ENCODE data around the gene PPP4R2. TPM values are rescaled to one million over a fixed set of nuclear protein-coding genes. Genes with fewer than 3 reads are reported as not detected.

Gene PPP4R2
- polyA plus RNA-seq, 3 donors = 14.3 to 25.4 (median 18.7) TPM

DNA sequence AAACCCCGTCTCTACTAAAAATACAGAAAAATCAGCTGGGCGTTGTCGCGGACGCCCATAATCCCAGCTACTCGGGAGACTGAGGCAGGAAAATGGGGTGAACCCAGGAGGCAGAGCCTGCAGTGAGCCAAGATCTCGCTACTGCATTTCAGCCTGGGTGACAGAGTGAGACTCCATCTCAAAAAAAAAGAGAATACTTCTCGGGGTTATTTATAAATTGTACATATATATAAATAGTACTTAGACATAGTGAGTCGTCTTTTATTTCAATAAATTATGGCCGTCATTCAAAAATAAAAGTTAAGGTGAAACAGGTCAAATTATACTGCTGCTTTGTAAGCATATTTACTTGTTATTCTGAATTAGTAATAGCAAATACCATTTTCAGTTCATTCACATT is 52.7 kb downstream of the PPP4R2 start:
- Mint-ChIP-seq H3K4me1 (peaks cover 2% of the 10 kb centered on the region), H3K27ac (no peak overlapping the region), H3K27me3 (ENCODE audit: low read depth in 3 of 3) (peaks cover 0 to 2% (median 0%) of the 10 kb centered on the region in 3 donors), H3K36me3 (peaks cover 13 to 41% of the 10 kb centered on the region in 2 donors), H3K4me3 (no peak overlapping the region), H3K9me3 (no peaks in the 10 kb centered on the region)
- no peak overlapping the region for H2AFZ ChIP-seq (ENCODE audit: insufficient read depth, low read depth, low read length, poor library complexity, severe bottlenecking)
- no peak overlapping the region for H3K27ac ChIP-seq (ENCODE audit: low read depth in 1 of 2, low read length in 2 of 2)
- no peaks in the 10 kb centered on the region for H3K9me3 ChIP-seq (replicated peaks in 1 of 2; ENCODE audit: control insufficient read depth in 1 of 2, insufficient read depth in 1 of 2, low read length in 2 of 2)
- no peak overlapping the region for H3K4me2 ChIP-seq (replicated peaks; ENCODE audit: extremely low read depth, low read length, poor library complexity, severe bottlenecking)
- TF ChIP-seq, protein P1, sequence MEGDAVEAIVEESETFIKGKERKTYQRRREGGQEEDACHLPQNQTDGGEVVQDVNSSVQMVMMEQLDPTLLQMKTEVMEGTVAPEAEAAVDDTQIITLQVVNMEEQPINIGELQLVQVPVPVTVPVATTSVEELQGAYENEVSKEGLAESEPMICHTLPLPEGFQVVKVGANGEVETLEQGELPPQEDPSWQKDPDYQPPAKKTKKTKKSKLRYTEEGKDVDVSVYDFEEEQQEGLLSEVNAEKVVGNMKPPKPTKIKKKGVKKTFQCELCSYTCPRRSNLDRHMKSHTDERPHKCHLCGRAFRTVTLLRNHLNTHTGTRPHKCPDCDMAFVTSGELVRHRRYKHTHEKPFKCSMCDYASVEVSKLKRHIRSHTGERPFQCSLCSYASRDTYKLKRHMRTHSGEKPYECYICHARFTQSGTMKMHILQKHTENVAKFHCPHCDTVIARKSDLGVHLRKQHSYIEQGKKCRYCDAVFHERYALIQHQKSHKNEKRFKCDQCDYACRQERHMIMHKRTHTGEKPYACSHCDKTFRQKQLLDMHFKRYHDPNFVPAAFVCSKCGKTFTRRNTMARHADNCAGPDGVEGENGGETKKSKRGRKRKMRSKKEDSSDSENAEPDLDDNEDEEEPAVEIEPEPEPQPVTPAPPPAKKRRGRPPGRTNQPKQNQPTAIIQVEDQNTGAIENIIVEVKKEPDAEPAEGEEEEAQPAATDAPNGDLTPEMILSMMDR (IDR thresholded peaks at IDR 0.05) = no peak
- intact Hi-C loops (cut with micrococcal nuclease) = no loop called here
- H3K4me3 ChIP-seq (replicated peaks in 1 of 3; ENCODE audit: low read depth in 2 of 3, low read length in 3 of 3) = no peak overlapping the region
- H3K27me3 ChIP-seq (ENCODE audit: control insufficient read depth in 2 of 2, insufficient read depth in 2 of 2, low read length in 2 of 2) = no peaks in the 10 kb centered on the region
- peaks cover 55% of the 10 kb centered on the region for H4K20me1 ChIP-seq (ENCODE audit: insufficient read depth, low read length)
- peaks cover 18 to 44% of the 10 kb centered on the region in 2 donors for H3K36me3 ChIP-seq (replicated peaks in 1 of 2; ENCODE audit: control insufficient read depth in 1 of 2, insufficient read depth in 2 of 2, low read length in 2 of 2)
- no peak for DNase-seq
- no peak overlapping the region for H3K9ac ChIP-seq (ENCODE audit: insufficient read depth, low read length, poor library complexity, severe bottlenecking)
- 98% methylated on average over 6 of the region's 10 CpGs for WGBS (ENCODE audit: insufficient coverage)
- H3K79me2 ChIP-seq (ENCODE audit: insufficient read depth, low read length) = peaks cover 85% of the 10 kb centered on the region
- H3K4me1 ChIP-seq (ENCODE audit: control insufficient read depth in 1 of 2, insufficient read depth in 2 of 2, low read length in 2 of 2) = no peaks in the 10 kb centered on the region

DNA sequence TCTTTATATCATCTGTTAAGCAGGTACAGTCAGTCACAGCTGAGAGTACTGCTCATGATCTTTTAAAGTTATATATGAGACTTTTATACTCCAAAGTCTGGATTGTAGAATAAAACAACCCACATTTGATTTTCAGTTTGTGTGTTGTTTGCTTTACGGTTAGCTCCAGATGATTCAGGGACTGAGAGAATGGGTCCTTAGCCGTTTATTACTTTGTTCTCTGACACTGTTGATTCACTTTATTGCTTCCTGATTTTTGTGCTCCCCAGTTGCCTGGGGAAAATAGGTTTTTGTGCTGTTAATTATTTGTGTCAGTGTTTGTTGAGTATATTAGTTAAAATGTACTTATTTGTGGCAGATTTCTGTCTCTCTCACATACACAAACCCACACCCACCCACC is 56.2 kb downstream of the PPP4R2 start:
- Histone ChIP-seq H3K27me3 (ENCODE audit: control insufficient read depth in 2 of 2, insufficient read depth in 2 of 2, low read length in 2 of 2) (no peaks in the 10 kb centered on the region), H3K36me3 (replicated peaks in 1 of 2; ENCODE audit: control insufficient read depth in 1 of 2, insufficient read depth in 2 of 2, low read length in 2 of 2) (peaks cover 17 to 41% of the 10 kb centered on the region in 2 donors), H3K9me3 (replicated peaks in 1 of 2; ENCODE audit: control insufficient read depth in 1 of 2, insufficient read depth in 1 of 2, low read length in 2 of 2) (no peaks in the 10 kb centered on the region), H3K27ac (ENCODE audit: low read depth in 1 of 2, low read length in 2 of 2) (no peak overlapping the region), H3K9ac (ENCODE audit: insufficient read depth, low read length, poor library complexity, severe bottlenecking) (no peak overlapping the region), H3K79me2 (ENCODE audit: insufficient read depth, low read length) (peaks cover 64% of the 10 kb centered on the region), H3K4me3 (replicated peaks in 1 of 3; ENCODE audit: low read depth in 2 of 3, low read length in 3 of 3) (no peak overlapping the region), H2AFZ (ENCODE audit: insufficient read depth, low read depth, low read length, poor library complexity, severe bottlenecking) (no peak overlapping the region), H3K4me2 (replicated peaks; ENCODE audit: extremely low read depth, low read length, poor library complexity, severe bottlenecking) (no peak overlapping the region), H4K20me1 (ENCODE audit: insufficient read depth, low read length) (peaks cover 20% of the 10 kb centered on the region), H3K4me1 (ENCODE audit: control insufficient read depth in 1 of 2, insufficient read depth in 2 of 2, low read length in 2 of 2) (no peaks in the 10 kb centered on the region)
- TF ChIP-seq, protein P1 (IDR thresholded peaks at IDR 0.05) = no peak
- H3K4me1 Mint-ChIP-seq = peaks cover 2% of the 10 kb centered on the region
- intact Hi-C loops (cut with micrococcal nuclease) = loop anchor here in 1 of 2 donors (10.0 kb wide), 1 partner anchor 208 kb away; the partner anchor contains the start of gene SHQ1
- no peak overlapping the region for H3K27ac Mint-ChIP-seq
- peaks cover 10 to 38% of the 10 kb centered on the region in 2 donors for H3K36me3 Mint-ChIP-seq
- H3K4me3 Mint-ChIP-seq = no peak overlapping the region
- peaks cover 0 to 1% (median 0%) of the 10 kb centered on the region in 3 donors for H3K27me3 Mint-ChIP-seq (ENCODE audit: low read depth in 3 of 3)
- no peaks in the 10 kb centered on the region for H3K9me3 Mint-ChIP-seq
- 0% methylated on average over 1 of the region's 2 CpGs for WGBS (ENCODE audit: insufficient coverage)
- DNase-seq = no peak

Data from CD14-positive monocyte (primary cell).